NCI-H1694 treated with DMSO at 0.1 percent for 48 hours (cell line): Measurements from ENCODE around the gene NEDD8.

ENCODE experiments used
- DNase-seq: peaks from one replicate; lab custom pipeline; 2025; lab: John Stamatoyannopoulos, UW

NEDD8 gene

DNA sequence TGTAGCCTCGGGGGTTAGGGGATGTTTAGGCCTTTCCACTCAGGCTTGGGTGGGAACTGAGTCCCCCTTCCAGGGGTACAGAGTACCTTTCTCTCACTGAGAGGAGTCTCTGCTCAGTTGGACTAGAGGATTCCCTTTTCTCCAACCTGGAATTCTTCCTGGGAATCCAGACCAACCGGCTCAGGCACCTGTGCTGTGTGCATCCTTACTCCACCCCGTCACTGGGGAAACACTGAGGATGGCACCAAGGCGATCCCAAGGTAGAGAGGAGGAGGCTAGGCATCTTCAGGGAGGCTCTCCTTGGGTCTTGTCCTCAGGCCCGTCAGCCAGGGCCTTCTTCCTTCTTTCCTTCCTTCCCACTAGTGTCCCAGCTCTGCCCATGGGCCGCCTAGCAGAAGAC, 31.7 kb upstream of the NEDD8 start:
- DNase-seq = no peak

DNA sequence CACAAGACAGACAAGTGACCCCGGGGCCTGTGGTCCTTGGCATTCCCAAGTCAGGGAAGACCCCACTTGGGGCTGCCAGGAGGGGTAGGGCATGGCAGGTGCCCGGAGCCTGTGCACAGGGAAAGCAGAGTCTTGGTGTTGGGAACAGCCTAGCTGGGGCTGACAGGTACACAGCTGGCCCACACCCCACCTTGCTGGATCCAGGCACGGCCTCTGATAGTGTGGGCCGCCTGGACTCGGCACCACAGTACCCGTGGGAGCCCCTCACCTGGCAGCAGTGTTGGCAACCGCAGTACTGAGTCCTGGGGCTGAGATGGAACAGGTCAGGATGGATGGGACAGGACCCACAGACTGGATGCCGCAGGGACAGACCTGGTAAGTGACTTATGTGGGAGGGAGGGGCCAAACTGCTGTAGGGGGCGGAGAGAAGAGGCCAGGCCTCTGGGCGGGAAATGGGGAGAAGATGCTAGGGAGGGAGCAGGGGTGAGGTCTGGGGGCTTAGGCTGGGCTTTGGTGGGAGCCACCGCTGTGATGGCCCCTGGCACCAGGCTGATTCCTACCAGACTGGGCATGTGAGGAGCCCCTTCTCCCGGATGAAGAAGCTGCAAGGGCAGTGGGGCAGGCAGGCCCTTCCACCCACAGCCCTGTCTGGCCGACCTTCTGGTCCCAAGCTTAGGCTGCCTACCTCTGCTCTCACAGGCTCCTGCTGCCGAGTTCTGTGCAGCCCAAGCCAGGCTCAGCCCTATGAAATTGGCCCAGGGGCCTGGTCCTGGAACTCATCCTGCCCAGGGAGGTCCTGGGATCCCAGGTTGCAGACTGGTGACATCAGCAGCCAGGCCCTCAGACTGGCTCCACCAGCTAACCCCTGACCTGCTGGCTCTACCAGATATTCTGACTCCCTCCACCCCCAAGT, 30.9 kb upstream of the NEDD8 start, which contains the start of gene TGM1:
TGM1 (minus strand) TSS at position 357 of the 913 bp plus-strand sequence. CDS start 825 bp downstream, outside the sequence.
- DNase-seq = no peak

DNA sequence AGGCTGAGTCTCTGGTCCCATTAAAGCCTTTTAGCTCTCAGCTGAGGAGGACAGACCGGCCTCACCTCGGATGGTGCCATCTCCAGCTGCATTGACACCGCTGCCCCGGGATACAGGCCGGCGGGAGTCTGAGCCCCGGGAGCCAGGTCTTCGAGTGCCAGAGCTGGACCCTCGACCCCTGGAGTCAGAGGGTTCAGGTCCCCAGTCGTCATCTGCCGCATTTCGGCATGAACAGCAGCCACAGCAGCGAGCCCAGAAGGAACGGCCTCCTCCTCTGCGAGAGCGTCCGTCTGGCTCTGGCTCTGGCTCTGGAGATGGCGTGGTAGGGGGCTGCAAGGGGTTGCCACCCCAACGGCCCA, 29.8 kb upstream of the NEDD8 start:
- no peak for DNase-seq

DNA sequence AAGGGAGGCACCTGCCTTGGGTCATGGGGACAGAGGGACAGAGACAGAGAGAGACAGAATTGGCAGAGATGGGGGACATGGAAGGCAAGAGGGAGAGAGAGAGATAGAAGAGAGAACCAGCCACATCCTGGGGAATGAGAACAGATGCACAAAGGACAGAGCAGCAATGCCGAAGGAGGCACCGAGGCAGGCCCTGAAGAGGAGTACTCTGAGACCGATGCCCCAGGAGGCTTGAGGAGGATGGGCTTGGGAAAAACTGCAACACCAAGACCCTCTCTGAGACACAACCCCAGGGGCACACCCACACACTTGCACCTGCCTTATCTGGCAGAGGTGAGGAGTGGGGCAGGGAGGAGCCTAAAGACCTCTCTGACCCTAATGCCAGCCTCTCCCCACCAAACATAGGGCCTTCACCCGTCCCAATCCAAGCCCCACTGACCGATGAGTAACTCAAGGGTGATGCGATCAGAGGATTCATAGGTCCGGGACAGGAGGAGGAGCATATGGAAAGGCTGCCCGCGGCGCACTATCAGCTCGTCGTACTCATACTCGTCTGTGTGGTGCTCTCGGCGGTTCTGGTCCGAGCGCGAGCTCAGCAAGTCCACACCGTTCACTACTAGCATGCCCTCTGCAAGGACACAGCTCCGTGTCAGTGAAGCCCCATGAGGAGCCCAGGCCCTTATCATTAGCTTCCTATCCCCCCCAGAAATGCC, 29.2 kb upstream of the NEDD8 start:
- no peak for DNase-seq

DNA sequence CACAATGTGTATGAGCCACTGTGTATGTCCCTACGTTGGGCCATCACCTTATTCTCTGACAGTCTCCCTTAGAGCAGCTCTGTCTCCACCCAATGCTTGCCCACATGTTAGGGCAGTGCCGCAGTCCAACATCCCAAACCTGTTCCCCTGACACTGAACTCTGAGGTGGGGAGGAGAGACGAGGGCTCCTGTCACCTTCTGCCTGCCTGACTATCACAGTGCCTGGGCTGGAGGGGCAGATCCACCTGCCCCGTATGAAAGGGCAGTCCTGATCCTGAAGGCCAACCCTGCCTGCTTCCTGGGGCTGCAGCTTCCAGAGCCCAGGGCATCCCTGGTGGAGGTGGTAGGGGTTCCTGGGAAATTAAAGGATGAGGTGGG, 28.6 kb upstream of the NEDD8 start:
- DNase-seq = no peak

DNA sequence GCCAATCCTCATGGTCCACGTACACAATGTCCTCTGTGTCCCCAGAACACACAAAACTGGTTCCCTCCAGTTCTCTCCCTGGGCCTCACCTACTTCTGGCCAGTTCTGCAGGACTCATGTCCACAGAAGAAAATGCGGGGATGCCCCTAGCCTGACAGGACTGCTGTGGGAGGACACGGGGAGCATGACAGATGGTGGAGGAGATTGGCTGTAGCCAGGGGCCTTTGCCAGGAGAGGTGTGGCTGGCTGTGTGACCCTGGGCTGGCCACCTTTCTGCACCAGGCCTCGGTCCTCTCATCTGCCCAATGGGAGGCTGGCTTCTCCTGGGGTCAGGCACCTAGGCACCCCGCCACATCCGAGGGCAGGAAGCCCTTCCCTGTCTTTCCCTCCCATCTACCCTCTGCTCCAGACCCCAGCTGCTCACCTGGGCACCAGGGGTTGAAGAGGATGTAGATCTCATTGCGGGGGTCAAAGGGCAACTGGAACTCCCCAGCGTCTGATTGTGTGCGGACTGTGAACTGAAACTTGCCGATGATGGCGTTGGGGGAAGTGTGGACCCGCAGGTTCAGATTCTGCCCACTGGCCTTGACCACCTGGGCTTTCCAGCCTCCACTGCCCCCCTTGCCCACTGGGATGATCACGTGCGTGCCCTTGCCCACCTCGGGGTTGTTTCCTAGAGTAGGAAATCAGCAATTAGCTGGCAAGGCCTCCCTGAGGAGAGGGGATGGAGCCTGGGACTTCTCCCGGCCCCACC, 28.0 kb upstream of the NEDD8 start:
- DNase-seq = no peak

DNA sequence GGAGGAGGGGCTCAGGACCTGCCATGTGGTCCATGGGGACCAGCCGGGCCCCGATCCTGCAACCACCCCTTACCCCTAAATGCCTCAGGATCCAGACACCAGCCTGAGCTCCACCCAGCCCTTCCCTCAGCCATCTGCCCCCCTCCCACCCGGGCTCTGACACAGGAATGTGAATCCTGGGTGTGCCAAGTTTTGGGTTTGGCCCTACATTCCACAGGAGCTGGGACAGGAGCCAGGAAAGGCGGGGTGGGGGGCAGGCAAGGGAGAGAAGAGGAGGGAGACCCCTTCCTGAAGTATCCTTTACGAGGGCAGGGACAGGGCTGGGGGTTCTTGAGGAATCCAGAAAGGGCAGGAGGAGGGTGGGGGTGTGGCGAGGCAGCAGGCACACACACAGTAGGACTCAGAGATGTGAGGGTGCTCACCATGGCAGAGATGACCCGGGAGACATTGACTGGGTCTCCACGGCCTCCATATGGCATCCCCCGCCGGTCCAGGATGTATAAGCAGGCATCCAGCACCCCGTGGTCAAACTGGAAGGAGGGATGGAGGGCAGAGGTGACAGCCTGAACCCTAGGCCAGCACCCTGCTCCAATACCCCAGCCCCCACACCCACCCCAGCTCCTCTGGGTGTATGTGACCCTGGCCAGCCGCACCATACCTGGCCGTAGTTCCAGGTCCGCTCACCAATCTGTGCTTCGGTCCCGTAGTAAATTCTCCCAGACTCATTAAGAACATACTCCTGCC, 27.3 kb upstream of the NEDD8 start:
- DNase-seq = no peak

DNA sequence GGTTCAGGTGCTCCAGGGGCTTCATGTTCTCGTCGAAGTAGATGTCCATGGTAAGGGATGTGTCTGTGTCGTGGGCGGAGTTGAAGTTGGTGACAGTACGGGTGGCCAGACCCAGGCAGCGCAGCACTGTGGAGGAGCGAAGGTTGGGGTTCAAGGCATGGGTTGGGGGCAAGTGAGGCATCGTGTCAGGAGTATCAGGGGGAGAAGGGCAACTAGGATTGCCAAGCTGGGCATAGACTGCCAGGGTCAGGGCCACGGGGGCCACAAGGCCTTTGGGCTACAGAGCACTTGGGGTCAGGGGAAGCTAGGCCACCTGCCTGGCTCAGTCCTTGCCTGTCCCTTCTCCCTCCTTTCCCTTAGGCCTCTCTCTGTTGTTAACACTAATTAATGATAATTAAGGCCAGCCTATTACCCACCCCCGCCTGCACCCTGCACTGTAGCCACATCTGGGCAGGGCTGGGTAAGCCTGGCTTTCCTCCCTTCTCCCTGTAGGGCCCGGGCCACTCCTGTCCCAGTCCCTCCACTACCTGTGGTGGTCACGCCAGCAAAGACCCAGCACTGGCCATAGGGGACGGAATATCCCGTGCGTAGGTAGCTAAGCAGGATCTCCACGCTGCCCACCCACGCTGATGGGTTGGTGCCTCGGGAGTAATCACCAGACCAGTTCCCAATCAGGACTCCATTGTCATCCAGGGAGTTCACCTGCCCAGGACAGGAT, 26.5 kb upstream of the NEDD8 start:
- no peak for DNase-seq

DNA sequence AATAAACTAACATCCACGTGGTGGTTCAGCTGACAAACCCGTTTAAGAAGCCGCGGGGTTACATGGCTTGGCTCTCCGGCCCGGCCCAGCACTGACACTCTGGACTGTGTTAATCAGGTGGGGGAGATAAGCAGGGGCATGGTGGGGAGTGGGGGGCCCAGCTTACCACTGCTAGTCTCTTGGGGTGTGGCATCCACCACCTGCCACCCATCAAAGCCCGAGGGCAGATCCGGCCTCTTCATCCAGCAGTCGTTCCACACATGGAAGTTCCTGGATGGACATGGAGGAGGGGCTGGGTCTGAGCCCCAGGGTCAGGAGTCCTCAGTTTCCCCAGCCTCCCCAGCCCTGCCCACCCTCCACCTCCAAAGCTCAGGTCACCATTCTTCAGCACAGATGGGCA, 26.0 kb upstream of the NEDD8 start:
- no peak for DNase-seq

DNA sequence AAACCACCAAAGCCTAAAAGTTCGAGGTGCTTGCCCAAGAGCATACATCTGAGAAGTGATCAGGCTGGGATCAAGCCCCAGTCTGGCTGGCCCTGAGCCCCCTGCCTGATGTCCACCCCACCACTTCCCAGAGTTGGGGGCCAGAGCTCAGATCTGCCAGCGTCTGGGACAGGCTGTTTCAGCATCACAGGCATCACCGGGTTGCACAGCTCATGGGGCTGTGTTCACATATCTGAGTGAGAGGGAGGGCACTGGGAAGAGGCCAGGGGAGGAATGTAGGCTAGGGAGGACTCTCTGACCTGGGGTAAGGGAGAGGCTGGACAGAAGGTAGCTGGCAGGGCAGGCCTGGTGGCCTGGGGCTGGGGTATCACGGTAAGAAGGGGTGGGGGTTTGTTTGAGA, 24.8 kb upstream of the NEDD8 start:
- DNase-seq = no peak

DNA sequence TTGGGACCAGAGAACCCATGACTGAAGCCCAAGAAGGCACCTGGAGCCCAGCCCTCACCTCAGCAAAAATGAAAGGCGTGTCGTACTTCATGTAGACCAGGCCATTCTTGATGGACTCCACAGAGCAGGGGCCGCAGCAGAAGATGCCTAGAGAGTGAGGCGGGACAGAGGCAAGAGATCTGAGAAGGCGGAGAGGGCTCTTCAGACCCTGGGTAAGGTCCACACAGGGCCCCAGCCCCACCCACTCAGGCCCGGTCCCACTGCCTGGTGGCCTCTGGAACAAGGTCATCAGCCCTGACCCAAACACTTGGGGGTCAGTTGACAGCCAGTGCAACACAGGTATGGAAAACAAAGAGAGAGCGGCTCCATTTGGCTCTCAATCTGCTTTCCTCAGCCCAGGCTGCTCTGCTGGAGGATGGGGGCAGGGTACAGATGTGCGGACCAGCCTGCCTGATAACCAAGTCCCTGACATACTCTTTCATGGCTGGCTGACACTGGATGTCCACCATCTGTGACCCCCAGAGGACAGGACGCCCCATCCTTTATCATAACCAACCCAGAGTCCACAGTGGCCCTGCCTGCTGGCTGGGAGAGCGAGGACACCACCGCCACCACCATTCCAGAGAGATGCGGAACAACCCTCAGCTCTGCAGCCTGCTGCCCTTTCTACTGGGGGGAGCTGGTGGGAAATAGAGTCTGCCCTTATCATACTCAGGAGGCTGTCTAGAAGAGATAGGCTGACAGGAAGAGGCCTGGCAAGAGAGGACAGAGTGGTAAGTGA, 24.0 kb upstream of the NEDD8 start:
- DNase-seq = no peak

DNA sequence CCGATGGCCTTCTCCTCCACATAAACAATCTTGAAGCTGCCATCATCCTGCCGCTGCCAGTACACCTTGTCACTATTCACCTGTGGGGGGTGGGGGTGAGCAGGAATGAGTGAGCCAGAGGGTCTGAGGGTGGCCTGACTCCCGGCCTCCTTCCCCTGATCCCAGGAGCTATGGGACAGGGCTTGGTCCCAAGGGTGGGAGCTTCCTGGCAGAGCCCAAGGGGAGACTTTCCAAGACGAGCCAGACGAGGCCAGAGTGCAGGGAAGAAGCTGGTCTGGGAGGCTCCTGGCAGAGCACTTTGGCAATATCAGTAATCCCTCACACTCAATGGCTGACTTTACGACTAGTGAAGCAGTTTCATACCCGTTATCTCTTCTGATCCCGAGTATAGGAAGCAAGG, 23.3 kb upstream of the NEDD8 start:
- DNase-seq = no peak

DNA sequence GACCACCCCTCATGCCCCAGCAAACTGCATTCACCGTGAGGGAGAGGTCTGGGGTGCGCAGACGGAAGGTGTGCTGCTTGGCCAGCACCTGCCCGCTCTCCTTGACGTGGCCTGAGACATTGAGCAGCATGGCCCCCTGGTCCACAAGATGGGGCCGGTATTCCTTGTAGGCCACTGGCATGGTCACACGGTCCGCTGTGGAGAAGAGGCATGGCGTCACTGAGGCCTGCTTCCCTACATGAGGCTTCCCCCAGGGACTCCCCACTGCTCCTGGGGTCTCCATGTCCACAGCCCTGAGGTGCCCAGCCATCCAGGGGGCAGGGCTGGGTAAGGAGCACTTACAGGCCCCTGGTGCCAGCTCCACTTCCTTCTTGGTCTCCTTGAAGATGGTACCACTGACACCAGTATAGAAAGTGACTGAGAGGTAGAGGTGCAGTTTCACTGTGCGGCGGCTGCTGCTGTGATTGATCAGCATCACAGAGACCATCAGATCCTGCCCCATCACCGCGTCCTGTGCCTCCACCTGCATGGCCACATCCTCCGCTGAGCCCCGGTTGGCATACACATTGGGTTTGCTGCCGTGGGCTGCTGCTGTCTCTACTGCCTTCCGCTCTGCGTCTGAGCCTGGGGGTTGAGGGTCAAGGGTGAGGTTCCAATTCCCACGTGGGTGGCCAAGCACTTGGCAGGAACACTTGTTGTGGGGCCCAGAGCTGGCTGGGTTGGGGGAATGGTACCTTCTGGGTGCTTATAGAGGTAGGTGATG, 22.6 kb upstream of the NEDD8 start:
- no peak for DNase-seq

DNA sequence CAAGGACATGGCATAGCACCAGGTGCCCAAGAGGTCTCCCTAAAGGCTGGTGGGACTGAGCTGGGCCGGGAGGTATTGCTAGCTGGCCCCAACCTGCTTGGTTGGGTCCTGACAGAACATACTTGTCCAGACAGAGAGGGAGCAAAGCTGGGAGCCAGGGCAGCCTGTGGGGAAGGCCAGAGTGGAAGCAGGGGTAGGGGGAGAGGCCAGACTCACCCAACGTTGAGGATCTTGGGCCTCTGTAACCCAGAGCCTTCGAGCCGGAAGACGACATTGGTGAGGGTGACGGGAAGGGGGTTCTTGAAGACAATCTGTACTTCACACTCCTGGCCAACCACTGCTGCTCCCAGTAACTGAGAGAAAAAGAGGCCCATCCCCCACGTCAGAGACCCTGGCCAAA, 21.8 kb upstream of the NEDD8 start:
- no peak for DNase-seq

DNA sequence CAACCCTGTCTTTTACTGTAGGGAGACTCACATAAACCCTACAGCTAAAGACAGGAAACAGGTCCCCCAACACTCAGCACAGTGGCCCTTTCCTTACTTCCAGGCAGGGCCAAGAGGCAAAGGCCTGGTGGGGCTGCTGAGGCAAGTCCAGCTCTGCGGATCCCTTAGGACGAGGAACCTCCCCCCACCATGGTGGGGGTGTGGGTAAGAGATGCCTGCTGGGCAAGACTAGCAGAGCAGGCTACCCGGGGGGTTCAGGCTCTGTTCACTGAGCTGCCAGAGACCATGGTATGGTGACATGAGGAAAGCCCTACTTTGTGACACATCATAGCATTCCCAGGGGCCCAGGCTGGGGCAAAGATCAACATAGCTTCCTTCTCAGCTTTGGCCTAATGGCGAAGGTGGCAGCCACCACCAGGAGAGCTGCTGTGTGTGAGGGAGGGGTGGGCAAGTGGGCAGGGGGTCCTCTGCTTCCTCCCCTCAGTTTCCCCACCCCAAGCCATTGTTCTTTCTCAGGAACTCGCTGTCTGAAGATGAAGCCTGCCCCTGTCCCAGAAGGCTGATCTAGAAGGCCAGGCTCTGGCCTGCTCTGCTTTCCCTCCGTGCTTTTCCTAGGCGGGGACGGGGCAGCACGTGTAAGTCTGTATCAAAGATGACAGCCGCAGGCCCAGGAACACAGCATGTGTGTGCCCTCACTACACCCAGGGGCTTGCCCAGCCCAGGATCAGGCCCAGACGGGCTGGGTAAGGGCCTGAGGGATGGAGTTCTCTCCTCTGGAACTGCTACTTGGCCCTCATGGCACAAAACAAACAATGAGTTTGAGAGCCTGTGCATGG, 20.3 kb upstream of the NEDD8 start:
- no peak for DNase-seq

DNA sequence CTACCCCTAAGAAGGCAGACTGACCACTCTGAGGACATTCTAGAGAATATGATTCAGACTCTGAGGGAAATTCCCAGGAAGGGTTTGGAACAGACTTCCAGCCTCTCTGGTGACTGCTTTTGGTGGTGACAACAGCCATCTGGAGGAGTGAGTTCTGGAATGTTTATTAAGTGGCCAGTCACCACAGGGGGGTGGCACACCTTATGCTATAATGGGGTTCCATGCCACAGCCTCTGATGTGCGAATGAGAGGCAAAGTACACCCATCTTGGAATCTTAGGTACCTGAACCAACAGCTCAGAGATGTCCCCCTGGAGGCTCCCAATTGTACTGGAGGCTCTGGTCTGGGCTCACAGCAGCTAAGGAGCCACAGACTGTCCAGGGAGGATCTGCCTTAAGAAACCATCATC, 19.7 kb upstream of the NEDD8 start:
- DNase-seq = no peak

DNA sequence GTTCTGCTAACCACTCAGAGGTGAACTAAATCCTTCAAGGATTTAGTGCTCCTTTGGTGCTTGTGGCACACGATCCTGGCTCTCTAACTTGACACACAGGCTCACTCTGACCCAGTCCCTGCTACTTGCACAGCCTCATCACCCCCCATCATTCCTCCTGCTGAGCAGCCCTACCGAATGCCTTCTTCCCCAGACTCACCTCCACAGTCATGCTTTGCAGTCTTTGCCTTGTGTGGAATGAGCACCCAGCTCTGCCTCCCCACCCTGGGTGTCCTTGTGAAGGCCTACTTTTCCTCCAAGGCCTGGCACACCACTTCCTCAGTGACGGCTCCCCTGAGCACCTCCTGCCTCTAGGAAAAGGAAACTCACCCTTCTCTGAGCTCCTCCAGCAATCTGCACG, 18.2 kb upstream of the NEDD8 start:
- no peak for DNase-seq

DNA sequence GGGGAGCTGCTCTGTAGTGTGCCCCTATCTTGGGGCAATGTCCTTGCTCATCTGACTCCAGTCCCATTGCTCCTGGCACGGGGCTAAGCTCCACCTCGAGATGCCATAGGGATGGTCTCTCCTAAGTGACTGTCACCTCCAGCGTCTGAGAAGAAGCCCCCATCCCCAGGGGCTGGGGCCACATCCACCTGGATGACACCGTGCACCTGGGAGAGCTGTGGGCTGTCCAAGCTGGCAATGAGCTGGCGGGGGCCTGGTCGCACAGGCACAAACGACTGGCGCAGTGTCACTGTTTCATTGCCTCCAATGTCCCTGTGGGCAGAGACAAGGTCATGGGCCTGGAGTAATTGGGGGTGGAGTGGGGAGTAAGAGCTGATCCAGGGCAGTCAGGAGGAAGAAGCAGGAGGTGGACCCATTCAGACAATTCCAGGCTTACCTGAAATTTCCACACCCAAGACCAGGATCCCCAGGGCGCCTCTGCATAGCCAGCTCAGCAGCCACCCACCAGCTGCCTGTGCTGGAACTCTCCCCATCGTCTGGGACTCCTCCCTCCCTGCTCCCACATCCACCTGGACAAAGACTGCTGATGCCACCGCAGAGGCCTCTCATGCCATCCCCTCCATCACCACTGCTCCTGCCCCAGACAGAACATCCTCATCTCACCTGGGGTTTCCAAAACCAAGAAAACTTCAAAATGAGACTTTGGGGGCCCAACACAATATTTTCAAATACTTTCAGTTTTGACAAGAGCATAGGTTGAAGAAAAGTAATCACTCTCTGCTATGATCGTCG, 17.3 kb upstream of the NEDD8 start:
- DNase-seq = no peak
